PFSK-1 (cell line): Measurements from ENCODE around the gene DNAH6.

ENCODE experiments used
- FOXP2 ChIP-seq: optimal IDR thresholded peaks from 2 replicates; pipeline ENCODE3; 2011; ENCODE audit warnings: borderline replicate concordance, control low read depth, inconsistent platforms; ENCODE audit not compliant: insufficient read depth; ENCODE audit errors: extremely low read length, extremely low read depth
- POLR2AphosphoS5 ChIP-seq: IDR thresholded peaks from 2 replicates; pipeline ENCODE4 v1.6.1; 2012; ENCODE audit warnings: low read depth, mild to moderate bottlenecking, control low read depth, low read length, moderate library complexity
- SIN3A ChIP-seq: IDR thresholded peaks from 2 replicates; pipeline ENCODE4 v1.6.1; 2012; ENCODE audit warnings: mild to moderate bottlenecking, low read length, moderate library complexity, borderline replicate concordance; ENCODE audit not compliant: insufficient read depth
- TAF1 ChIP-seq: IDR thresholded peaks from 2 replicates; pipeline ENCODE4 v1.6.1; 2012; ENCODE audit warnings: low read length, control low read depth, borderline replicate concordance; ENCODE audit not compliant: insufficient read depth
- TF ChIP-seq, protein P1 (sequence below), 2 experiments: IDR thresholded peaks; 2 replicates each; pipeline versions ENCODE4 v1.6.1 to v1.8.0; 2011 to 2012; ENCODE audit warnings: low read depth in 2 of 2, low read length in 2 of 2, control low read depth in 1 of 2, inconsistent platforms in 1 of 2, mild to moderate bottlenecking in 1 of 2, moderate library complexity in 1 of 2; ENCODE audit not compliant: insufficient read depth in 1 of 2

- TF ChIP-seq TAF1 (no peak), POLR2AphosphoS5 (no peak), SIN3A (no peak), FOXP2 (no peak)
- TF ChIP-seq, protein P1, sequence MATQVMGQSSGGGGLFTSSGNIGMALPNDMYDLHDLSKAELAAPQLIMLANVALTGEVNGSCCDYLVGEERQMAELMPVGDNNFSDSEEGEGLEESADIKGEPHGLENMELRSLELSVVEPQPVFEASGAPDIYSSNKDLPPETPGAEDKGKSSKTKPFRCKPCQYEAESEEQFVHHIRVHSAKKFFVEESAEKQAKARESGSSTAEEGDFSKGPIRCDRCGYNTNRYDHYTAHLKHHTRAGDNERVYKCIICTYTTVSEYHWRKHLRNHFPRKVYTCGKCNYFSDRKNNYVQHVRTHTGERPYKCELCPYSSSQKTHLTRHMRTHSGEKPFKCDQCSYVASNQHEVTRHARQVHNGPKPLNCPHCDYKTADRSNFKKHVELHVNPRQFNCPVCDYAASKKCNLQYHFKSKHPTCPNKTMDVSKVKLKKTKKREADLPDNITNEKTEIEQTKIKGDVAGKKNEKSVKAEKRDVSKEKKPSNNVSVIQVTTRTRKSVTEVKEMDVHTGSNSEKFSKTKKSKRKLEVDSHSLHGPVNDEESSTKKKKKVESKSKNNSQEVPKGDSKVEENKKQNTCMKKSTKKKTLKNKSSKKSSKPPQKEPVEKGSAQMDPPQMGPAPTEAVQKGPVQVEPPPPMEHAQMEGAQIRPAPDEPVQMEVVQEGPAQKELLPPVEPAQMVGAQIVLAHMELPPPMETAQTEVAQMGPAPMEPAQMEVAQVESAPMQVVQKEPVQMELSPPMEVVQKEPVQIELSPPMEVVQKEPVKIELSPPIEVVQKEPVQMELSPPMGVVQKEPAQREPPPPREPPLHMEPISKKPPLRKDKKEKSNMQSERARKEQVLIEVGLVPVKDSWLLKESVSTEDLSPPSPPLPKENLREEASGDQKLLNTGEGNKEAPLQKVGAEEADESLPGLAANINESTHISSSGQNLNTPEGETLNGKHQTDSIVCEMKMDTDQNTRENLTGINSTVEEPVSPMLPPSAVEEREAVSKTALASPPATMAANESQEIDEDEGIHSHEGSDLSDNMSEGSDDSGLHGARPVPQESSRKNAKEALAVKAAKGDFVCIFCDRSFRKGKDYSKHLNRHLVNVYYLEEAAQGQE (IDR thresholded peaks at IDR 0.05; ENCODE audit: insufficient read depth in 1 of 2, low read depth in 2 of 2, low read length in 2 of 2), result no peak
Observed at GRCh38 chr2:84631047-84631446, 114.7 kb downstream of the DNAH6 start.
